H9 (cell line): ENCODE measurements around the gene DMKN. TPM values are rescaled to one million over a fixed set of nuclear protein-coding genes. Genes with fewer than 3 reads are reported as not detected.

ENCODE experiments used
- DNase-seq: peaks from one replicate; pipeline ENCODE4 v3.0.0-alpha.2; 2017
- H2AFZ ChIP-seq: one replicate; pipeline ENCODE4 v1.6.1; 2013; ENCODE audit warnings: mild to moderate bottlenecking, low read length, control low read depth, moderate library complexity
- H2AK5ac ChIP-seq: 2 replicates; pipeline ENCODE4 v1.6.1; 2013; ENCODE audit warnings: low read length, control low read depth, mixed read lengths; ENCODE audit not compliant: insufficient read length
- H2BK120ac ChIP-seq: one replicate; pipeline ENCODE4 v1.6.1; 2013; ENCODE audit warnings: low read depth, mild to moderate bottlenecking, low read length, control low read depth, inconsistent platforms; ENCODE audit not compliant: poor library complexity, severe bottlenecking
- H2BK12ac ChIP-seq: 2 replicates; pipeline ENCODE4 v1.6.1; 2013; ENCODE audit warnings: low read length, control low read depth, mixed read lengths, low read depth; ENCODE audit not compliant: insufficient read length
- H2BK15ac ChIP-seq: 2 replicates; pipeline ENCODE4 v1.6.1; 2013; ENCODE audit warnings: low read depth, low read length, control low read depth
- H2BK20ac ChIP-seq: one replicate; pipeline ENCODE4 v1.6.1; 2013; ENCODE audit warnings: low read depth, mild to moderate bottlenecking, low read length, control low read depth, inconsistent platforms; ENCODE audit not compliant: poor library complexity, severe bottlenecking
- H2BK5ac ChIP-seq: 2 replicates; pipeline ENCODE4 v1.6.1; 2013; ENCODE audit warnings: low read length, control low read depth, mixed read lengths; ENCODE audit not compliant: insufficient read length
- H3K14ac ChIP-seq: 2 replicates; pipeline ENCODE4 v1.6.1; 2013; ENCODE audit warnings: low read length, control low read depth; ENCODE audit not compliant: insufficient read depth
- H3K18ac ChIP-seq: 2 replicates; pipeline ENCODE4 v1.6.1; 2013; ENCODE audit warnings: low read depth, mild to moderate bottlenecking, mixed read lengths, low read length, control low read depth; ENCODE audit not compliant: insufficient read length
- H3K23ac ChIP-seq: 2 replicates; pipeline ENCODE4 v1.6.1; 2013; ENCODE audit warnings: low read length, control low read depth, mixed read lengths, low read depth; ENCODE audit not compliant: insufficient read length
- H3K23me2 ChIP-seq: 2 replicates; pipeline ENCODE4 v1.6.1; 2013; ENCODE audit warnings: low read depth, mild to moderate bottlenecking, mixed read lengths, low read length, control low read depth; ENCODE audit not compliant: insufficient read length, poor library complexity, severe bottlenecking
- H3K27ac ChIP-seq: 2 replicates; pipeline ENCODE4 v1.5.1; 2013; ENCODE audit warnings: low read length, control low read depth, mixed read lengths, low read depth; ENCODE audit not compliant: insufficient read length
- H3K27me3 ChIP-seq: 2 replicates; pipeline ENCODE4 v1.6.1; 2013; ENCODE audit warnings: low read length, control low read depth, inconsistent platforms; ENCODE audit not compliant: insufficient read depth
- H3K4ac ChIP-seq: 2 replicates; pipeline ENCODE4 v1.6.1; 2013; ENCODE audit warnings: low read depth, mild to moderate bottlenecking, control low read depth, inconsistent platforms, low read length, moderate library complexity
- H3K4me1 ChIP-seq: 2 replicates; pipeline ENCODE4 v1.6.1; 2013; ENCODE audit warnings: low read length, control low read depth, inconsistent platforms; ENCODE audit not compliant: insufficient read depth
- H3K4me2 ChIP-seq: 2 replicates; pipeline ENCODE4 v1.6.1; 2013; ENCODE audit warnings: low read length, control low read depth, mixed read lengths; ENCODE audit not compliant: insufficient read length, insufficient read depth
- H3K56ac ChIP-seq: 2 replicates; pipeline ENCODE4 v1.6.1; 2013; ENCODE audit warnings: low read depth, mild to moderate bottlenecking, mixed read lengths, low read length, control low read depth; ENCODE audit not compliant: insufficient read length
- H3K79me1 ChIP-seq: 2 replicates; pipeline ENCODE4 v1.6.1; 2013; ENCODE audit warnings: low read depth, mild to moderate bottlenecking, moderate library complexity, low read length, control low read depth, inconsistent platforms; ENCODE audit not compliant: insufficient read depth, poor library complexity, severe bottlenecking
- H3K79me2 ChIP-seq: 2 replicates; pipeline ENCODE4 v1.6.1; 2013; ENCODE audit warnings: low read length, control low read depth, inconsistent platforms; ENCODE audit not compliant: insufficient read depth
- H3K9ac ChIP-seq: 2 replicates; pipeline ENCODE4 v1.6.1; 2013; ENCODE audit warnings: low read length, control low read depth, mixed read lengths; ENCODE audit not compliant: insufficient read length; ENCODE audit errors: extremely low read depth
- H3K9me3 ChIP-seq: one replicate; pipeline ENCODE4 v1.6.1; 2013; ENCODE audit warnings: low read depth, low read length, inconsistent platforms; ENCODE audit not compliant: control insufficient read depth
- H3T11ph ChIP-seq: one replicate; pipeline ENCODE4 v1.6.1; 2013; ENCODE audit warnings: mild to moderate bottlenecking, low read length, control low read depth, inconsistent platforms
- H4K20me1 ChIP-seq: one replicate; pipeline ENCODE4 v1.6.1; 2013; ENCODE audit not compliant: control insufficient read depth, insufficient read length, insufficient read depth
- H4K5ac ChIP-seq: 2 replicates; pipeline ENCODE4 v1.6.1; 2013; ENCODE audit warnings: low read depth, mild to moderate bottlenecking, mixed read lengths, low read length, control low read depth; ENCODE audit not compliant: insufficient read length
- H4K8ac ChIP-seq: replicated peaks from 2 replicates; pipeline ENCODE4 v1.6.1; 2013; ENCODE audit warnings: low read length, control low read depth, mixed read lengths, low read depth; ENCODE audit not compliant: insufficient read length
- H4K91ac ChIP-seq: 2 replicates; pipeline ENCODE4 v1.6.1; 2013; ENCODE audit warnings: low read depth, mild to moderate bottlenecking, moderate library complexity, mixed read lengths, low read length, control low read depth; ENCODE audit not compliant: insufficient read length
- H3K27ac Mint-ChIP-seq, 3 experiments: 2 replicates in 2 of 3; 3 replicates in 1 of 3; pipeline ENCODE4 v1.8.0; 2020 to 2021; ENCODE audit warnings: mixed read lengths in 3 of 3, mild to moderate bottlenecking in 1 of 3, moderate library complexity in 1 of 3
- H3K27me3 Mint-ChIP-seq: 2 replicates; pipeline ENCODE4 v1.8.0; 2021; ENCODE audit warnings: low read depth, mild to moderate bottlenecking, moderate library complexity, mixed read lengths
- H3K36me3 Mint-ChIP-seq, 3 experiments: 2 replicates in 2 of 3; 3 replicates in 1 of 3; pipeline ENCODE4 v1.8.0; 2020 to 2021; ENCODE audit warnings: low read depth in 3 of 3, mixed read lengths in 3 of 3; ENCODE audit not compliant: insufficient read depth in 1 of 3
- H3K4me1 Mint-ChIP-seq, 2 experiments: 2 replicates each; pipeline ENCODE4 v1.8.0; 2020; ENCODE audit warnings: mixed read lengths in 2 of 2
- H3K4me3 Mint-ChIP-seq, 2 experiments: 2 replicates in 1 of 2; 3 replicates in 1 of 2; pipeline ENCODE4 v1.8.0; 2020 to 2021; ENCODE audit warnings: mild to moderate bottlenecking in 2 of 2, mixed read lengths in 2 of 2, moderate library complexity in 1 of 2
- H3K9me3 Mint-ChIP-seq, 2 experiments: 2 replicates in 1 of 2; 3 replicates in 1 of 2; pipeline ENCODE4 v1.8.0; 2020; ENCODE audit warnings: mild to moderate bottlenecking in 2 of 2, mixed read lengths in 2 of 2, moderate library complexity in 1 of 2
- CTCF ChIP-seq: fragments of 200-600 bp; sonication (generic); conservative IDR thresholded peaks from 3 replicates; pipeline ENCODE4 v1.8.0; 2021; ENCODE audit warnings: antibody characterized with exemption, mild to moderate bottlenecking
- WGBS: extraction: QIAGEN DNeasy Blood & Tissue Kit; methylation state at CpG from one replicate; pipeline ENCODE4 v1.1.7; 2013; ENCODE audit warnings: missing lambda C conversion rate, low lambda C conversion rate, mixed read lengths; ENCODE audit not compliant: insufficient read length; ENCODE audit errors: extremely low coverage; 5-methylcytosine and 5-hydroxymethylcytosine counted together
- total RNA-seq: library from RNA; stranded (reverse); gene quantifications from 2 replicates; pipeline ENCODE4 v1.2.1, GENCODE V29; 2021

The DMKN gene
- total RNA-seq, 1 experiment from 2014 or later, result 278 TPM

GRCh38 chr19:35539850-35540249, 26.4 kb upstream of the DMKN start:
- H3K9me3 ChIP-seq, result no peaks in the 10 kb centered on the region
- no peak for DNase-seq
- peaks cover 6% of the 10 kb centered on the region for H3K23me2 ChIP-seq
- no peaks in the 10 kb centered on the region for H3K27me3 ChIP-seq
- no peaks in the 10 kb centered on the region for H3K79me1 ChIP-seq
- H3K4me3 Mint-ChIP-seq, result no peak overlapping the region; a peak in 1 of 5 replicates
- no peak overlapping the region for H3K4ac ChIP-seq
- no peak overlapping the region for H4K5ac ChIP-seq
- H4K20me1 ChIP-seq, result no peaks in the 10 kb centered on the region
- no peaks in the 10 kb centered on the region for H3K9me3 Mint-ChIP-seq
- peaks cover 35 to 39% of the 10 kb centered on the region in 2 experiments for H3K4me1 Mint-ChIP-seq
- no peak overlapping the region for H4K91ac ChIP-seq
- no peak overlapping the region for H3K23ac ChIP-seq
- no peak overlapping the region for H4K8ac ChIP-seq
- H3K18ac ChIP-seq, result no peak overlapping the region
- H3K27ac ChIP-seq, result no peak overlapping the region
- H3K4me1 ChIP-seq, result peaks cover 8% of the 10 kb centered on the region; the same call in 1 of the 2 replicates
- H3K27me3 Mint-ChIP-seq, result no peaks in the 10 kb centered on the region; the same call in 1 of the 2 replicates
- H2BK120ac ChIP-seq, result no peak overlapping the region
- TF ChIP-seq CTCF, result no peak
- H3K27ac Mint-ChIP-seq, result no peak overlapping the region
- no peak overlapping the region for H2AK5ac ChIP-seq
- no peak overlapping the region for H3K14ac ChIP-seq
- no peak overlapping the region for H3K4me2 ChIP-seq
- H2BK5ac ChIP-seq, result no peak overlapping the region
- WGBS, result no CpG with 5 or more reads among the region's 12 CpGs
- no peak overlapping the region for H2BK15ac ChIP-seq
- no peak overlapping the region for H2BK20ac ChIP-seq
- no peak overlapping the region for H3K9ac ChIP-seq
- peaks cover 16 to 38% (median 37%) of the 10 kb centered on the region in 3 experiments; a peak in 6 of 7 replicates for H3K36me3 Mint-ChIP-seq
- H3K56ac ChIP-seq, result no peak overlapping the region
- H3T11ph ChIP-seq, result no peak overlapping the region
- H2AFZ ChIP-seq, result no peak overlapping the region
- peaks cover 5% of the 10 kb centered on the region; the same call in 1 of the 2 replicates for H3K79me2 ChIP-seq
- H2BK12ac ChIP-seq, result no peak overlapping the region
